NCI-H2196 treated with DMSO at 0.1 percent for 48 hours (cell line): Measurements from ENCODE around the gene SMOC2.
"Not testable (repeated sequence)": the region's sequence is repeated elsewhere in the genome, so short reads cannot be mapped to it uniquely, and the experiment has no call there.

Experiments used
- DNase-seq: peaks from one replicate; lab custom pipeline; 2025; ENCODE audit not compliant: unreplicated experiment; lab: John Stamatoyannopoulos, UW

SMOC2 gene

GRCh38 chr6:168699631-168700295 is 258.8 kb downstream of the SMOC2 start:
- no peak for DNase-seq

DNA sequence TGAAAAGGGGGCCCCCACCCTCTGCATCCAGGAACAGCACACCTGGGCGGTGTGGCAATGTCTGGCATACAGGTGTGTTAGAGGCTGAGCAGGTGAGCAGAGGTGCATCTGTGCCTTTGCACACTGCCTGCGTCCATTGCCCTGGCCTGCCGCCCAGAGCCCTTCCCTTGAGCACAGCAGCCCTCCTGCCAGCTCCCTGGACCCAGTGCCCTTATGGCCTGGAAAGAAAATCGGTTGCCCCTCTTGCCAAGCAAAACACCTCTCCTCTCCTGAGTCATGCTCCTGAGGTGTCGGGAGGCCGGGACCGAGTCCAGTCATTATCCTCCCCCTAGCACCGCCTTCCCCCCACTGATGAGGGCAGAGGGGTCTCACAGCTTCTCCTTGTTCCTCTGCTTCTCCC is 259.9 kb downstream of the SMOC2 start:
- DNase-seq, result no peak

- no peak for DNase-seq
These were observed 263.0 kb downstream of the SMOC2 start for GRCh38 chr6:168703990-168704389.

DNA sequence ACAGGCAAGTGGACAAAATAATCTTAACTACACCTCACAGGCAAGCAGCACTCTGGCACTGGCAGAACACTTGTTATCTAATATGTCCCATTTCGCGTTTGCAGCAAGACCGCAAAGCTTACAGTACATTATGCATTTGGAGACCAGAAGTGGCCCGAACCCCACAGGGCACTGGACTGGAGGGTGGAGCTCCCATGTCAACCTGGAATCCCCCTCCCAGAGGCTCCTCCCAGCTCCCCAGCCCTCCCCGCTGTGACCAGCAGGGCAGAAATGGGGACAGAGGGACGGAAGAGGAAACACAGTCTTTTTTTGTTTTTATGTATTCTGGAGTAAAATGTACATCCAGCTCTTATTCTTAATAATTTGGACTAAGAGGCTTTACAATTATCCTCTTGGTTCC is 263.7 kb downstream of the SMOC2 start:
- no peak for DNase-seq

- not testable (repeated sequence) for DNase-seq
These were observed 264.3 kb downstream of the SMOC2 start for GRCh38 chr6:168705271-168705670.

DNA sequence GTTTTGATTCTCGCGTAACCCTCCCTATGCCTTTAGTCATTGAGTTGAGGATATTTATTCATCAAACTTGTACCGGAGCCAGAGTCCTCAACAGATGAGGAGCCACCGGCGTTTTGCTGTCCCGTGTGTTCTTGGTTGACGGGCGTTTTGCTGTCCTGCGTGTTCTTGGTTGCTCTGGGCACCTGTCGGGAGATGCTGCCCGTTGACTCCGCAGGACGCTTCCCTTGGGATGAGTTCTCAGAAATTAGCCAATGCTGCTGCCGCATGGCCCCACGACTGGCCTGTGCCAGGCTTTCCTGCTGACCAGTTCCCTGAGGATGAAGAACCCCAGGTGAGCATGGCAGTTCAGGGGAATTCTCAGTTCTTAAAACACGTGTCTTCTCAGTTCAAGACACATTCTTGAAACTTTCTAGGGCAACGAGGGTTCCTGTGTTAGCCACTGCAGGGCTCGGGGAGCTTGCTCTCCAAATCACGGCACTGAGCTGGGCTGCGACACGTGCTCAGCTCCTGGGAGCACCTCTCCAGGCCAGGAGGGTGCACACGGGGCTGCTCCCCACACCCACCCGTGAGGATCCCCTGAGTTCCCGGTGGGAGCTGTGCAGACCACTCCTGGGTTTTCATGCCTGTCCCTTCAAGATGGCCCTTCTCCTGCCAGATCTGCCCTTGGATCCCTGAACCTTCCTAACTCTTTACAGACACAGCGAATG is 265.6 kb downstream of the SMOC2 start:
- DNase-seq, result no peak

- DNase-seq, result no peak
These were observed 267.5 kb downstream of the SMOC2 start for GRCh38 chr6:168708526-168708925.

DNA sequence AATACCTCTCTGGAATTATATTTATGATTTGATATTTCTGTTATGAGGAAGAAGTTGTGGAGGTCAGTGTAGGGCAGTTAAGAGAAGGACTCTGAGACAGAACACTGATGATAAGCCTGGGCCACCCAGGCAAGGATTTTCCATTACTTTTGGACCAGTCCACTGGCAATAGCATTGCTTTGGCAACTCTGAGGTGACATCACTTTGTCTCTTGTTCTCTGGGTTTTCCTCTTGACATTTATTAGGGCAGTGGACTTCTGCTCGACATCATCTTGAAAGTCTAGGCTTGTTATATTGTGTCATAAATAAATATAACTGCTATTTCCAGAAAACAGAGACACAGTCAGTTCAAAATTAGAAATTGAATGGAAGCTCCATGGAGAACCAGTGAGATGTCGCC is 268.0 kb downstream of the SMOC2 start:
- DNase-seq, result no peak

DNA sequence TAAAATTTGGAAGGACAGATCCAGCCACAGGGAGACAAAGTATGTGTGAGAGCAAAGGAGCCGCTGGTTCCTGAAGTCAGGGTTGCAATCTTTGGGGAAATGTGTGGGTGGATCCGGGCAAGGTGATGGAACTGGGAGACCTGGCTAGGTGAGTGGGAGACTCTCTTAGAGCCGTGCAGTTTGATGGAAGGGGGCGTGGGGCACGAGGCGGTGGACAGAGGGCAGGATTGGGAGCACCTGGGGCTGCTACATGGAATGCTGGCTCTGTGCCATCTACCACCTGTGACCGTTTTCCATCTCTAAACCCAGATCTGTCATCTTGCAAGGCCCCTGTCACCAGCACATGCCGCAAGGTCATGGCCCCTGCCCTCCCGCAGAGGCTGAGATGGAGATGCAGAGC is 268.4 kb downstream of the SMOC2 start:
- DNase-seq, result no peak

- DNase-seq, result no peak
These were observed 269.0 kb downstream of the SMOC2 start for GRCh38 chr6:168709991-168710390.

DNA sequence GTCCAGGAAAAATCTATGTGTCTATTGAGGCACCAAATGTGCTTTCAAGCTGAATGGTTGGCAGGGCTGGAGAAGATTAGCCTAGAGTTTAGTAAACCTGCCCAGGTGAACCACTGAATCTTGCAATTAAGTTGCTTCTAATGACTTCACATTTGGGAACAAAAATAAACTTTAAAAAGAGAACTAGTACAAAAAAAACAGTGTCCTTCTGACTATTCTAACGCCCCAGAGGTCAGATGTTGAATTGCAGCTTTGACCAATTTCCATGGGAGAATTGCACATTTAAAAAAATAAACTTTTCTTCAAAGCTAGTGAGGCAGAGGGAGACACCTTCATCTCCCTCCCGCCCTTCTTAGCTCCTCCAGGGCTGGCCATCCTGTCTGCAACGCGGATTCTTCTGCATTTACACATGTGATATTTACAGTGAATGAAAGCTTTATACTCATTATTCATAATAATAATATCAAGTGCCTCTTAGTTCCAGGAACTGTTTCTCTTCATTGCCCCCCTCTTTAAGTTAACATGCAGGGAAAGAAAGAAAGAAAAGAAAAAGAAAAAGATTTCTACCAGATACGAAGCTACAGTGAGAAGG is 270.2 kb downstream of the SMOC2 start:
- no peak for DNase-seq

- no peak for DNase-seq
These were observed 270.8 kb downstream of the SMOC2 start for GRCh38 chr6:168711666-168712300.

- DNase-seq, result no peak
These were observed 272.0 kb downstream of the SMOC2 start for GRCh38 chr6:168712993-168713392.

GRCh38 chr6:168713839-168714238 is 272.9 kb downstream of the SMOC2 start:
- no peak for DNase-seq

GRCh38 chr6:168714547-168715260 is 273.7 kb downstream of the SMOC2 start:
- DNase-seq, result no peak

GRCh38 chr6:168715643-168716481 is 274.9 kb downstream of the SMOC2 start:
- DNase-seq, result no peak

- DNase-seq, result no peak
These were observed 275.6 kb downstream of the SMOC2 start for GRCh38 chr6:168716581-168716980.

GRCh38 chr6:168717491-168717890 is 276.5 kb downstream of the SMOC2 start:
- no peak for DNase-seq
